Natural killer cell (primary cell): Measurements from ENCODE around the gene CUTC. TPM values are rescaled to one million over a fixed set of nuclear protein-coding genes. Genes with fewer than 3 reads are reported as not detected.
"Not testable (repeated sequence)": the region's sequence is repeated elsewhere in the genome, so short reads cannot be mapped to it uniquely, and the experiment has no call there.

Experiments used
- ATAC-seq, 3 donors: fragments of 150-1000 bp in 2 of 3; fragments of 200-7000 bp in 1 of 3; cut with Tn5 transposase; 1 replicate in 1 of 3; 2 replicates in 2 of 3; pipeline ENCODE4 v1.10.0; 2021; ENCODE audit warnings: mild to moderate bottlenecking in 2 of 3, moderate library complexity in 2 of 3
- DNase-seq, 2 donors: peaks; one replicate each; pipeline versions ENCODE4 v3.0.0 to v3.0.0-alpha.2; 2013 to 2021; ENCODE audit warnings: mixed read lengths in 1 of 2
- H3K27ac ChIP-seq: one replicate; pipeline ENCODE4 v1.5.1; 2013; ENCODE audit warnings: mild to moderate bottlenecking, low read length
- H3K27me3 ChIP-seq: one replicate; pipeline ENCODE4 v1.6.1; 2013; ENCODE audit warnings: low read length; ENCODE audit not compliant: control insufficient read depth, insufficient read depth
- H3K36me3 ChIP-seq: one replicate; pipeline ENCODE4 v1.6.1; 2013; ENCODE audit warnings: low read length; ENCODE audit not compliant: control insufficient read depth, insufficient read depth
- H3K4me1 ChIP-seq: one replicate; pipeline ENCODE4 v1.6.1; 2013; ENCODE audit warnings: low read length; ENCODE audit not compliant: control insufficient read depth, insufficient read depth
- H3K4me3 ChIP-seq: one replicate; pipeline ENCODE4 v1.5.1; 2013; ENCODE audit warnings: low read length
- H3K9me3 ChIP-seq: one replicate; pipeline ENCODE4 v1.6.1; 2013; ENCODE audit warnings: low read length; ENCODE audit not compliant: control insufficient read depth, insufficient read depth
- H3K27ac Mint-ChIP-seq, 2 donors: one replicate each; pipeline ENCODE4 v1.8.0; 2022; ENCODE audit warnings: mild to moderate bottlenecking in 2 of 2, mixed read lengths in 2 of 2, moderate library complexity in 1 of 2
- H3K27me3 Mint-ChIP-seq, 2 donors: one replicate each; pipeline ENCODE4 v1.8.0; 2022; ENCODE audit warnings: low read depth in 2 of 2, mixed read lengths in 2 of 2
- H3K36me3 Mint-ChIP-seq: one replicate; pipeline ENCODE4 v1.8.0; 2022; ENCODE audit warnings: mixed read lengths
- H3K4me1 Mint-ChIP-seq, 2 donors: one replicate each; pipeline ENCODE4 v1.8.0; 2022; ENCODE audit warnings: mixed read lengths in 2 of 2
- H3K4me3 Mint-ChIP-seq: one replicate; pipeline ENCODE4 v1.8.0; 2022; ENCODE audit warnings: mild to moderate bottlenecking, moderate library complexity, mixed read lengths
- H3K9me3 Mint-ChIP-seq, 2 donors: one replicate each; pipeline ENCODE4 v1.8.0; 2022; ENCODE audit warnings: mixed read lengths in 2 of 2
- CTCF ChIP-seq: fragments of 200-600 bp; IDR thresholded peaks from one replicate; pipeline ENCODE4 v1.8.0; 2022; ENCODE audit warnings: antibody characterized with exemption
- WGBS: methylation state at CpG from one replicate; pipeline ENCODE4 v1.1.7; 2013; ENCODE audit warnings: missing lambda C conversion rate; ENCODE audit not compliant: insufficient coverage; 5-methylcytosine and 5-hydroxymethylcytosine counted together
- intact Hi-C: fragments of 100-400 bp; cut with micrococcal nuclease; formaldehyde crosslinking; loops from one replicate; pipeline ENCODE4 v1.14.2; 2022
- total RNA-seq, 4 donors: library from RNA; stranded (reverse); fragments of 120-200 nt in 1 of 4; gene quantifications; one replicate each; pipeline versions ENCODE4 v1.2.3 to v1.2.4, GENCODE V29; 2013 to 2022

The CUTC gene
- total RNA-seq, 3 donors from 2014 or later (not counting 1 experiment from before 2014, with no cell fraction given): 21.4 to 28.1 (median 23.5) TPM

DNA sequence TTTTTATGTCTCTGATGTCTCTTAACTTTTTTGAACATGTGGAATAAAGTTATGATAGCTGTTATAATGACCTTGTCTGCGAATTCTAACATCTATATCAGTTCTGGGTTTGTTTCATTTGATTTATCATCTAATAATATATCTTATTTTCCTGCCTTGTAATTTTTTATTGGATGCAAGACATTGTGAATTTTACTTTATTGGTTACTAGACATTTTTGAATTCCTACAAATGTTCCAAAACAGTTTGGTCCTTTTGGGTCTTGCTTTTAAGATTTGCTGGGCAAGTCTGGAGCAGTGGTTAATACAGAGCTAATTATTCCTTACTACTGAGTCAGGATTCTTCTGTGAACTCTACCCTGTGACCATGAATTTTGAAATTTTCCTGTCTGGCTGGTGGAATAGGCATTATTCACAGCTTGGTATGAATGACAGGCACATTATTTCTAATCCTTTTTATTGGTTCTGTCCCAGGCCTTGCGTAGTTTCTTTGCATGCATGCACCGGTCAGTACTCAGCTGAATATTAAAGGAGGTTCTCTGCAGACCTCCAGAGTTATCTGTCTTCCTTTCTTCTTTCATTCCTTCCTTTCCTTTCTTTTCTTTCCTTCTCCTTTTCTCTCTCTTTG is 9.0 kb downstream of the CUTC start:
- H3K27ac Mint-ChIP-seq: no peak overlapping the region
- 100% methylated on average over 2 of the region's 3 CpGs for WGBS
- no peak overlapping the region for H3K27ac ChIP-seq
- TF ChIP-seq CTCF: no peak
- no peaks in the 10 kb centered on the region for H3K27me3 ChIP-seq
- peaks cover 50% of the 10 kb centered on the region for H3K36me3 Mint-ChIP-seq
- H3K4me1 Mint-ChIP-seq: peaks cover 22 to 32% of the 10 kb centered on the region in 2 donors
- H3K4me1 ChIP-seq: no peaks in the 10 kb centered on the region
- H3K4me3 Mint-ChIP-seq: no peak overlapping the region
- DNase-seq (no peak), ATAC-seq (no peak)
- H3K27me3 Mint-ChIP-seq: no peaks in the 10 kb centered on the region
- H3K9me3 ChIP-seq: no peaks in the 10 kb centered on the region
- peaks cover 5 to 10% of the 10 kb centered on the region in 2 donors for H3K9me3 Mint-ChIP-seq
- intact Hi-C loops: no loop called here
- peaks cover 82% of the 10 kb centered on the region for H3K36me3 ChIP-seq
- no peak overlapping the region for H3K4me3 ChIP-seq

DNA sequence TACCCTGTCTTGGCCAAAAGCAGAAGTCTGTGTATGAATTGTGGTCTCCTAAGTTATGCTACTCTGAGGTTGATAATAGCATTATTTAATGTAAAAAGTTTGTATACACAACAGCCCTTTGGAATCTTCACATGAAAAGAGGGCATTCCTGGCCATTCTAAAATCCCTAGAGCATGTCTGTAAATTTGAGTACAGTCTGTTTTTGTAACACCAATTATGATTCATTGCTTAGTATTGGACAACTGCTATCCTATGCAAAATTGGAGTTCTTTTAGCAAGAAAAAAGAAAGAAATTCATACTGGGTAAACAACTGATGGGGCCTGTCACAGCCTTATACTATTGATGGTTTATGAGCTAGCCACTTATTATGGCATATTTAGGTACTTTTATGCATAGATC is 10.2 kb downstream of the CUTC start:
- no peaks in the 10 kb centered on the region for H3K27me3 ChIP-seq
- Mint-ChIP-seq H3K9me3 (peaks cover 5 to 10% of the 10 kb centered on the region in 2 donors), H3K36me3 (peaks cover 50% of the 10 kb centered on the region), H3K4me3 (no peak overlapping the region), H3K27me3 (no peaks in the 10 kb centered on the region), H3K27ac (no peak overlapping the region), H3K4me1 (peaks cover 22 to 26% of the 10 kb centered on the region in 2 donors)
- DNase-seq: no peak
- no peaks in the 10 kb centered on the region for H3K4me1 ChIP-seq
- no peak for ATAC-seq
- no peak for TF ChIP-seq CTCF
- intact Hi-C loops: no loop called here
- no peak overlapping the region for H3K27ac ChIP-seq
- no peaks in the 10 kb centered on the region for H3K9me3 ChIP-seq
- H3K4me3 ChIP-seq: no peak overlapping the region
- H3K36me3 ChIP-seq: peaks cover 82% of the 10 kb centered on the region

- Mint-ChIP-seq H3K9me3 (peaks cover 5 to 10% of the 10 kb centered on the region in 2 donors), H3K27me3 (no peaks in the 10 kb centered on the region), H3K36me3 (peaks cover 50% of the 10 kb centered on the region), H3K4me3 (no peak overlapping the region), H3K4me1 (peaks cover 22 to 23% of the 10 kb centered on the region in 2 donors), H3K27ac (peak overlapping the region in 1 of 2 donors; percentile 14)
- WGBS: 67% methylated on average over 1 of the region's 2 CpGs
- Histone ChIP-seq H3K9me3 (no peaks in the 10 kb centered on the region), H3K4me3 (no peak overlapping the region), H3K4me1 (no peaks in the 10 kb centered on the region), H3K27me3 (no peaks in the 10 kb centered on the region), H3K36me3 (peaks cover 82% of the 10 kb centered on the region), H3K27ac (no peak overlapping the region)
- TF ChIP-seq CTCF: no peak
- intact Hi-C loops: no loop called here
- DNase-seq: no peak
- no peak for ATAC-seq
These were observed 10.7 kb downstream of the CUTC start for GRCh38 chr10:99742701-99743100.

- Mint-ChIP-seq H3K27me3 (no peaks in the 10 kb centered on the region), H3K27ac (peak overlapping the region in 1 of 2 donors; percentile 11), H3K36me3 (peaks cover 59% of the 10 kb centered on the region), H3K9me3 (peaks cover 5 to 10% of the 10 kb centered on the region in 2 donors), H3K4me1 (peaks cover 29 to 32% of the 10 kb centered on the region in 2 donors), H3K4me3 (no peak overlapping the region)
- H3K36me3 ChIP-seq: peaks cover 86% of the 10 kb centered on the region
- no peaks in the 10 kb centered on the region for H3K27me3 ChIP-seq
- no peak for ATAC-seq
- intact Hi-C loops: no loop called here
- H3K9me3 ChIP-seq: no peaks in the 10 kb centered on the region
- no peak for TF ChIP-seq CTCF
- H3K4me3 ChIP-seq: no peak overlapping the region
- 100% methylated on average over 1 of the region's 3 CpGs for whole genome bisulfite sequencing
- H3K4me1 ChIP-seq: no peaks in the 10 kb centered on the region
- no peak overlapping the region for H3K27ac ChIP-seq
- no peak for DNase-seq
These were observed 11.8 kb downstream of the CUTC start for GRCh38 chr10:99743841-99744240.

DNA sequence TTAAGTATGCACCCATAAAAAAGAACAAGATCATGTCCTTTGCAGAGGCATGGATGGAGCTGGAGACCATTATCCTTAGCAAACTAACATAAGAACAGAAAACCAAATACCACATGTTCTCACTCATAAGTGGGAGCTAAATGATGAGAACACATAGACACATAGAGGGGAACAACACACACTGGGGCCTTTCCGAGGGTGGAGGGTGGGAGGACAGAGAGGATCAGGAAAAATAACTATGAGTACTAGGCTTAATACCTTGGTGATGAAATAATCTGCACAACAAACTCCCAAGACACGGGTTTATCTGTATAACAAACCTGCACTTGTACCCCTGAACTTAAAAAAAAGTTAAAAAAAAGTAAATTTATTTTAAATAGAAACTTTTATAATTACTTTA is 14.1 kb downstream of the CUTC start:
- H3K9me3 Mint-ChIP-seq, H3K27me3 ChIP-seq, H3K4me1 ChIP-seq, H3K27me3 Mint-ChIP-seq, H3K27ac ChIP-seq, H3K4me3 Mint-ChIP-seq, H3K4me3 ChIP-seq, H3K9me3 ChIP-seq, intact Hi-C loops, DNase-seq, H3K27ac Mint-ChIP-seq, ATAC-seq: not testable (repeated sequence)
- no CpG with 5 or more reads among the region's 2 CpGs for WGBS
- H3K36me3 ChIP-seq: peaks cover 87% of the 10 kb centered on the region
- peaks cover 26 to 29% of the 10 kb centered on the region in 2 donors for H3K4me1 Mint-ChIP-seq
- H3K36me3 Mint-ChIP-seq: peaks cover 51% of the 10 kb centered on the region
